Measurements from ENCODE around the gene HCK.

GRCh38 chr20:32115211-32115767 is 63.2 kb downstream of the HCK start:
- TF ChIP-seq CTCF (conservative IDR thresholded peaks at IDR 0.05; ENCODE audit: low read depth, low read length): no peak
- no peak for TF ChIP-seq EZH2 (IDR thresholded peaks at IDR 0.05; ENCODE audit: low read length, unreplicated experiment)

All from PC-3 (cell line).